ENCODE data around the gene MFSD2A. TPM values are rescaled to one million over a fixed set of nuclear protein-coding genes. Genes with fewer than 3 reads are reported as not detected.
"Not testable (repeated sequence)": the region's sequence is repeated elsewhere in the genome, so short reads cannot be mapped to it uniquely, and the experiment has no call there.

Gene MFSD2A
- 225 TPM for total RNA-seq
- long read RNA-seq, transcript MFSD2A-202 (14 exons, 2,154 nt), result major isoform, 230 of 415 reads
- long read RNA-seq, partial matches to known transcripts, result 72 of 415 reads
- long read RNA-seq, other reads (novel, unspliced or antisense), result 113 of 415 reads

DNA sequence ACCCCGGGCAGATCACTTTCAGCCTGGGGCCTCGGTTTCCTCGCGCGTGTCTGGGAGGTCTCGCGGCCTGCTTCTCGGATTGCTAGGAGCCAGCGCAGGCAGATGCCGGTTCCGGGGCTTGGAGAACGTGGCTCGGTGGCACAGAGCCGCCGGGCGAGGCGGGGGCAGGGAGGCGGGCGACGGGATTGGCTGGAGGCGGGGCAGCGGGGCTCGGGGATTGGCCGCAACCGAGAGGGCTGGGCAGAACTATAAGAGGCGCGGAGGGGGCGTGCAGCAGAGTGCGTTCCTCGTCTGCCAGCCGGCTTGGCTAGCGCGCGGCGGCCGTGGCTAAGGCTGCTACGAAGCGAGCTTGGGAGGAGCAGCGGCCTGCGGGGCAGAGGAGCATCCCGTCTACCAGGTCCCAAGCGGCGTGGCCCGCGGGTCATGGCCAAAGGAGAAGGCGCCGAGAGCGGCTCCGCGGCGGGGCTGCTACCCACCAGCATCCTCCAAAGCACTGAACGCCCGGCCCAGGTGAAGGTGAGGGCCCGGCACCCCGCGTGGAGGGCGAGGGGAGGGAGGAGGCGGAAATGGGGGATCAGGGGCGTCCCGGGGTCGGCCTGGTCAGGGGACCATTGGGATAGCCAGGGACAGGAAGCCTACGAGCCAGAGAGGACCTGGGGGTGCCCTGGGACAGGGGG, at the start of gene MFSD2A:
Gene MFSD2A (plus strand): TSS at position 276 of the 677 bp plus-strand sequence. CDS start 148 bp downstream, at position 424.
- peaks cover 28% of the 10 kb centered on the region for H3K4me1 ChIP-seq
- peak within 1 kb of the TSS; percentile 77 for H3K27ac ChIP-seq
- H3K27me3 ChIP-seq, result no peaks in the 10 kb centered on the region
- no peaks in the 10 kb centered on the region for H3K36me3 ChIP-seq
- ATAC-seq (peak; percentile 96), DNase-seq (peak; percentile 98)
- peak within 1 kb of the TSS; percentile 69 for H3K4me3 ChIP-seq
- no peaks in the 10 kb centered on the region for H3K9me3 ChIP-seq
- TF ChIP-seq, protein P1, sequence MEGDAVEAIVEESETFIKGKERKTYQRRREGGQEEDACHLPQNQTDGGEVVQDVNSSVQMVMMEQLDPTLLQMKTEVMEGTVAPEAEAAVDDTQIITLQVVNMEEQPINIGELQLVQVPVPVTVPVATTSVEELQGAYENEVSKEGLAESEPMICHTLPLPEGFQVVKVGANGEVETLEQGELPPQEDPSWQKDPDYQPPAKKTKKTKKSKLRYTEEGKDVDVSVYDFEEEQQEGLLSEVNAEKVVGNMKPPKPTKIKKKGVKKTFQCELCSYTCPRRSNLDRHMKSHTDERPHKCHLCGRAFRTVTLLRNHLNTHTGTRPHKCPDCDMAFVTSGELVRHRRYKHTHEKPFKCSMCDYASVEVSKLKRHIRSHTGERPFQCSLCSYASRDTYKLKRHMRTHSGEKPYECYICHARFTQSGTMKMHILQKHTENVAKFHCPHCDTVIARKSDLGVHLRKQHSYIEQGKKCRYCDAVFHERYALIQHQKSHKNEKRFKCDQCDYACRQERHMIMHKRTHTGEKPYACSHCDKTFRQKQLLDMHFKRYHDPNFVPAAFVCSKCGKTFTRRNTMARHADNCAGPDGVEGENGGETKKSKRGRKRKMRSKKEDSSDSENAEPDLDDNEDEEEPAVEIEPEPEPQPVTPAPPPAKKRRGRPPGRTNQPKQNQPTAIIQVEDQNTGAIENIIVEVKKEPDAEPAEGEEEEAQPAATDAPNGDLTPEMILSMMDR (IDR thresholded peaks at IDR 0.05), result no peak
- intact Hi-C loops (cut with DNase I), result no loop called here

DNA sequence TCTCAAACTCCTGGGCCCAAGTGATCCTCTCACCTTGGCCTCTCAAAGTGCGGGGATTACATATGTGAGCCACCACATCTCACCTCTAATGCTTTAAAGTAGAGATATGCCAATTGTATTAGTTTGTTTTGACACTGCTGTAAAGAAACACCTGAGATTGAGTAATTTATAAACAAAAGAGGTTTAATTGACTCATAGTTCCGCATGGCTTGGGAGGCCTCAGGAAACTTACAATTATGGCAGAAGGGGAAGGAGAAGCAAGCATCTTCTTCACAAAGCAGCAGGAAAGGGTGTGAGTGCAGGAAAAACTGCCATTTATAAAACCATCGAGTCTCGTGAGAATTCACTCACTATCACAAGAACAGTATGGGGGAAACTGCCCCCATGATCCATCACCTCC, 49.8 kb upstream of the MFSD2A start:
- intact Hi-C loops (cut with DNase I), result loop anchor here (10.0 kb wide), 1 partner anchor 80 kb away; no protein-coding TSS in a partner anchor
- no peaks in the 10 kb centered on the region for H3K9me3 ChIP-seq
- peaks cover 9% of the 10 kb centered on the region for H3K4me1 ChIP-seq
- no peak overlapping the region for H3K27ac ChIP-seq
- H3K36me3 ChIP-seq, result no peaks in the 10 kb centered on the region
- no peak overlapping the region for H3K4me3 ChIP-seq
- TF ChIP-seq, protein P1 (IDR thresholded peaks at IDR 0.05), result no peak
- ATAC-seq (no peak), DNase-seq (no peak)
- H3K27me3 ChIP-seq, result no peaks in the 10 kb centered on the region

DNA sequence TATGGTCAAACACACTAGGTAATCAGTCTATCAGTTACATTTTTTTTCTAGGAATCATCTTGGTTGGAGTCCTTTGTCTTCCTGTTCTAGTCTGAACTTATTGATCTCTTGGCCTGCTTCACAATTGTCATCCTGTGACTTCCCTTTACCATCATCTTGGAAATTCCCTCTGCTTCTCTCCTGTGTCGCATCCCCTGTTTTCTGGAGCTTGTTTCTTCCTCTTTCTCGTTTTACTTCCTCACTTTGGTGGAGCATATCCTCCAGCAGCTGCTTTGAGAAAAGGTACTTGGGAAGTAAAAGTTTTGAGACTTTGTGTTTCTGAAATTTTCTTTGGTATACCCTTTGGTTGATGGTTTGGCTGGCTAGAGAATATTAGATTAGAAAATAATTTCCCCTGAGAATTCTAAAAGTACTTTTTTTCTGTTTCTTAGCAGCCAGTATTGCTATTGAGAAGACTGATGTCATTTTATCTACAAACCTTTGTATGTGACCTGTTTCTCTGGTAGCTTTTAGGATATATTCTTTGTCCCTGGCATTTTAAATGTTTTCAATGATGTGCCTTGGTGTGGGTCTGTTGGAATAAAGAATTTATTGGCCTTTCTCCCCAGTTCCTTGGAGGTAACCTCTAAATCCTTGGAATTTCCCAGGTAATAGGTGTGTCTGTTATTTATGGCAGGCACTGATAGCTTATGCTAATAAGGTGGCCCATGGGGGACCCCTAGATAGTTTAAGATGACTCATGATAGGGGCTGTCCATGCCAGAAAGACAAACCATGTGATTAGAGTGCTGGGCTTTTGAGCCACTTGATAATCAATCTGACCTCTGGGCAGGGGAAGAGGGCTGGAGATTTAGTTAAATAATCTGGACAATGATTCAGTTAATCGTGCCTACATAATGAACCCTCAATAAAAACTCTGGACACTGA, 47.2 kb upstream of the MFSD2A start:
- TF ChIP-seq, protein P1 (IDR thresholded peaks at IDR 0.05), result no peak
- DNase-seq, result no peak
- intact Hi-C loops (cut with DNase I), result loop anchor here (10.0 kb wide), 1 partner anchor 83 kb away; no protein-coding TSS in a partner anchor

DNA sequence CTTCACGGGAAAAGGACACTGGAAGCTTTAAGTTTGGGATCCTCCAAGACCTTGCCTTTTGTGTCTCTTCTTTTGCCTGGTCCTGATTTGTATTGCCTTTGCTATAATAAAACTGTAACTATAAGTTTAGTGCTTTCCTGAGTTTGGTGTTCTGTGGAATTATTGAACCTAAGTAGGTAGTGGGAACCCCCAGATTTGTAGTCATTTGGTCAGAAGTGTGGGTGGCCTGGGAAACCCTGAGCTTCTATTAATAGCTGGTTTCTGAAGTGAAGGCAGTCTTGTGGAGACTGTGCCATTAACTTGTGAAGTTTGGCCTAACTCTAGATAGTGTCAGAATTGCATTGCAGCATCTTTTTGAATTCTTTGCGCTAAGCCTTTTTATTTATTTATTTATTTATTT, 46.4 kb upstream of the MFSD2A start:
- TF ChIP-seq, protein P1 (IDR thresholded peaks at IDR 0.05), result no peak
- H3K27ac ChIP-seq, result no peak overlapping the region
- intact Hi-C loops (cut with DNase I), result loop anchor here (10.0 kb wide), 1 partner anchor 84 kb away; no protein-coding TSS in a partner anchor

More for the DNA sequence above, 47.2 kb upstream of the MFSD2A start:
- Histone ChIP-seq H3K4me3 (no peak overlapping the region), H3K27me3 (no peaks in the 10 kb centered on the region), H3K4me1 (no peaks in the 10 kb centered on the region), H3K27ac (no peak overlapping the region), H3K9me3 (no peaks in the 10 kb centered on the region), H3K36me3 (no peaks in the 10 kb centered on the region)
- ATAC-seq, result peak; percentile 31

DNA sequence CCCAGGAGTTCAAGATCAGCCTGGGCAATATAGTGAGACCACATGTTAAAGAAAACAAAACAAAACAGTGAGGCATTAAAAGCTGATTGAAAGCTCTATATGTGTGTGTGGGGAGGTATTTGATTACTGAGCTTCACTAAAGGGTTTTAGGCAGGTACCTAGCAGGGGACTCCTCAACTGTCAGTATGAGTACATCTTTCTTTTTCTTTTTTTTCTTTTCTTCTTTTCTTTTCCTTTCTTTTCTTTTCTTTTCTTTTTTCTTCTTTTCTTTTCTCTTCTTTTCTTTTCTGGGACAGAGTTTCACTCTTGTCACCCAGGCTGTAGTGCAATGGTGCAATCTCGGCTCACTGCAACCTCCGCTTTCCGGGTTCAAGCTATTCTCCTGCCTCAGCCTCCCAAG, 44.7 kb upstream of the MFSD2A start:
- H3K36me3 ChIP-seq, result no peaks in the 10 kb centered on the region
- no peak for DNase-seq
- TF ChIP-seq, protein P1 (IDR thresholded peaks at IDR 0.05), result no peak
- H3K27ac ChIP-seq, result no peak overlapping the region
- no peaks in the 10 kb centered on the region for H3K27me3 ChIP-seq
- intact Hi-C loops (cut with DNase I), result loop anchor here (10.0 kb wide), 1 partner anchor 55 kb away; no protein-coding TSS in a partner anchor
- no peak overlapping the region for H3K4me3 ChIP-seq
- no peak for ATAC-seq
- H3K4me1 ChIP-seq, result no peaks in the 10 kb centered on the region
- H3K9me3 ChIP-seq, result no peaks in the 10 kb centered on the region

More for the DNA sequence above, 46.4 kb upstream of the MFSD2A start:
- no peaks in the 10 kb centered on the region for H3K27me3 ChIP-seq
- no peaks in the 10 kb centered on the region for H3K9me3 ChIP-seq
- no peaks in the 10 kb centered on the region for H3K36me3 ChIP-seq
- no peak overlapping the region for H3K4me3 ChIP-seq
- no peaks in the 10 kb centered on the region for H3K4me1 ChIP-seq
- DNase-seq (no peak), ATAC-seq (no peak)

DNA sequence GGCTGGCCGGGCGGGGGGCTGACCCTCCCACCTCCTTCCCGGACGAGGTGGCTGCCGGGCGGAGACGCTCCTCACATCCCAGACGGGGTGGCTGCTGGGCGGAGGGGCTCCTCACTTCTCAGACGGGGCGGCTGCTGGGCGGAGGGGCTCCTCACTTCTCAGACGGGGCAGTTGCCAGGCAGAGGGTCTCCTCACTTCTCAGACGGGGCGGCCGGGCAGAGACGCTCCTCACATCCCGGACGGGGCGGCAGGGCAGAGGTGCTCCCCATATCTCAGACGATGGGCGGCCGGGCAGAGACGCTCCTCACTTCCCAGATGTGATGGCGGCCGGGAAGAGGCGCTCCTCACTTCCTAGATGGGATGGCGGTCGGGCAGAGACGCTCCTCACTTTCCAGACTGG, 41.8 kb upstream of the MFSD2A start:
- H3K27ac ChIP-seq, H3K36me3 ChIP-seq, H3K9me3 ChIP-seq, DNase-seq, H3K4me3 ChIP-seq, H3K4me1 ChIP-seq, ATAC-seq, H3K27me3 ChIP-seq: not testable (repeated sequence)
- intact Hi-C loops (cut with DNase I), result loop anchor here (10.0 kb wide), 1 partner anchor 52 kb away; no protein-coding TSS in a partner anchor
